IMR-90 (cell line): ENCODE measurements around the gene OR4K5. TPM values are rescaled to one million over a fixed set of nuclear protein-coding genes. Genes with fewer than 3 reads are reported as not detected.

ENCODE experiments used
- ATAC-seq: fragments of 200-7000 bp; cut with Tn5 transposase; 2 replicates; pipeline ENCODE4 v1.9.1; 2020; ENCODE audit warnings: low read depth, mild to moderate bottlenecking, moderate library complexity
- BruUV-seq: library from RNA; stranded (reverse); fragments of 400-500 nt; replicated peaks from 2 replicates; lab custom pipeline; 2021; lab: Mats Ljungman, UMichigan
- CTCF ChIA-PET: fragments of 300-600 bp; formaldehyde crosslinking; extraction: SDS; loops from one replicate; lab custom pipeline; 2021; ENCODE audit warnings: antibody characterized with exemption; lab: Yijun Ruan, JAX
- POLR2A ChIA-PET: fragments of 300-600 bp; sonication (Branson Sonifier 250); formaldehyde crosslinking; loops from one replicate; lab custom pipeline; 2022; ENCODE audit warnings: antibody characterized with exemption; ENCODE audit not compliant: unreplicated experiment; lab: Charles Lee
- DNase-seq: peaks from one replicate; pipeline ENCODE4 v3.0.0; 2013
- H2AFZ ChIP-seq: replicated peaks from 2 replicates; pipeline ENCODE3; 2013; ENCODE audit warnings: low read length, mild to moderate bottlenecking; ENCODE audit not compliant: poor library complexity
- H2AK5ac ChIP-seq: 2 replicates; pipeline ENCODE4 v1.6.1; 2013; ENCODE audit warnings: low read depth, low read length, inconsistent platforms
- H2AK9ac ChIP-seq: replicated peaks from 2 replicates; pipeline ENCODE3; 2013; ENCODE audit warnings: mild to moderate bottlenecking, low read depth, low read length, moderate library complexity; ENCODE audit not compliant: poor library complexity
- H2BK120ac ChIP-seq: 2 replicates; pipeline ENCODE4 v1.6.1; 2013; ENCODE audit warnings: low read depth, low read length, inconsistent platforms
- H2BK15ac ChIP-seq: 3 replicates; pipeline ENCODE4 v1.6.1; 2013; ENCODE audit warnings: low read depth, low read length, inconsistent platforms
- H2BK20ac ChIP-seq: 2 replicates; pipeline ENCODE4 v1.6.1; 2013; ENCODE audit warnings: low read depth, mild to moderate bottlenecking, inconsistent platforms, low read length, moderate library complexity
- H2BK5ac ChIP-seq: 2 replicates; pipeline ENCODE4 v1.6.1; 2013; ENCODE audit warnings: mild to moderate bottlenecking, low read depth, low read length, inconsistent platforms; ENCODE audit not compliant: poor library complexity, severe bottlenecking
- H3K14ac ChIP-seq: replicated peaks from 2 replicates; pipeline ENCODE4 v1.6.1; 2013; ENCODE audit warnings: low read depth, low read length, inconsistent platforms
- H3K18ac ChIP-seq: 2 replicates; pipeline ENCODE4 v1.6.1; 2013; ENCODE audit warnings: low read depth, low read length, control low read depth
- H3K23ac ChIP-seq: 2 replicates; pipeline ENCODE4 v1.6.1; 2013; ENCODE audit warnings: low read depth, low read length, inconsistent platforms
- H3K27ac ChIP-seq: 2 replicates; pipeline ENCODE4 v1.5.1; 2013; ENCODE audit warnings: mild to moderate bottlenecking, control low read depth, low read length; ENCODE audit not compliant: insufficient read depth
- H3K27me3 ChIP-seq: 2 replicates; pipeline ENCODE4 v1.6.1; 2013; ENCODE audit warnings: low read length; ENCODE audit not compliant: control insufficient read depth, insufficient read depth
- H3K36me3 ChIP-seq: 2 replicates; pipeline ENCODE4 v1.6.1; 2013; ENCODE audit warnings: low read length, mixed read lengths; ENCODE audit not compliant: control insufficient read depth, insufficient read depth
- H3K4ac ChIP-seq: 2 replicates; pipeline ENCODE4 v1.6.1; 2013; ENCODE audit warnings: low read depth, low read length, inconsistent platforms
- H3K4me1 ChIP-seq: 2 replicates; pipeline ENCODE4 v1.6.1; 2013; ENCODE audit warnings: low read length, mixed read lengths; ENCODE audit not compliant: control insufficient read depth, insufficient read depth
- H3K4me2 ChIP-seq: 2 replicates; pipeline ENCODE4 v1.6.1; 2013; ENCODE audit warnings: low read depth, mild to moderate bottlenecking, control low read depth, low read length, moderate library complexity
- H3K4me3 ChIP-seq: 2 replicates; pipeline ENCODE4 v1.5.1; 2013; ENCODE audit warnings: low read depth, mild to moderate bottlenecking, control low read depth, low read length, moderate library complexity; ENCODE audit not compliant: insufficient read depth
- H3K56ac ChIP-seq: 2 replicates; pipeline ENCODE4 v1.6.1; 2013; ENCODE audit warnings: low read length, inconsistent platforms; ENCODE audit not compliant: insufficient read depth; ENCODE audit errors: extremely low read depth
- H3K79me1 ChIP-seq, 2 experiments: 2 replicates each; pipeline ENCODE4 v1.6.1; 2013; ENCODE audit warnings: low read length in 2 of 2, inconsistent platforms in 1 of 2, low read depth in 1 of 2
- H3K9ac ChIP-seq: 2 replicates; pipeline ENCODE4 v1.6.1; 2013; ENCODE audit warnings: low read depth, low read length, control low read depth
- H3K9me1 ChIP-seq: 2 replicates; pipeline ENCODE4 v1.6.1; 2013; ENCODE audit warnings: low read length, inconsistent platforms; ENCODE audit not compliant: insufficient read depth
- H3K9me3 ChIP-seq: 2 replicates; pipeline ENCODE4 v1.6.1; 2013; ENCODE audit warnings: low read length; ENCODE audit not compliant: control insufficient read depth, insufficient read depth
- H4K20me1 ChIP-seq: 2 replicates; pipeline ENCODE4 v1.6.1; 2013; ENCODE audit warnings: low read length, inconsistent platforms; ENCODE audit not compliant: insufficient read depth
- H4K5ac ChIP-seq: 2 replicates; pipeline ENCODE4 v1.6.1; 2013; ENCODE audit warnings: mild to moderate bottlenecking, low read depth, low read length, control low read depth
- H4K8ac ChIP-seq, 2 experiments: 2 replicates each; pipeline ENCODE4 v1.6.1; 2013; ENCODE audit warnings: low read depth in 2 of 2, low read length in 2 of 2, control low read depth in 1 of 2, inconsistent platforms in 1 of 2
- H4K91ac ChIP-seq: 2 replicates; pipeline ENCODE4 v1.6.1; 2013; ENCODE audit warnings: low read depth, low read length, inconsistent platforms; ENCODE audit not compliant: insufficient read depth
- FOS ChIP-seq: fragments of 150-350 bp; IDR thresholded peaks from 2 replicates; pipeline ENCODE4 v1.6.1; 2016; ENCODE audit warnings: low read depth, low read length
- WGBS, 2 experiments: methylation state at CpG; one replicate each; pipeline versions ENCODE4 v1.1.5 to v1.1.7; 2013; ENCODE audit warnings: missing lambda C conversion rate in 2 of 2; ENCODE audit not compliant: insufficient read length in 1 of 2; ENCODE audit errors: extremely low coverage in 2 of 2; 5-methylcytosine and 5-hydroxymethylcytosine counted together
- dilution Hi-C: fragments of 300-500 bp; cut with HindIII; formaldehyde crosslinking; loops from one replicate; pipeline ENCODE4 v1.14.3; 2018; ENCODE audit warnings: low sequenced_read_pairs; ENCODE audit not compliant: unreplicated experiment
- in situ Hi-C: fragments of 300-500 bp; cut with MboI; formaldehyde crosslinking; loops from 3 replicates; pipeline ENCODE4 v1.14.3; 2019; ENCODE audit warnings: low sequenced_read_pairs, inconsistent platforms, mixed read lengths
- intact Hi-C: fragments of 100-400 bp; cut with micrococcal nuclease; formaldehyde crosslinking; loops from 2 replicates; pipeline ENCODE4 v1.10.0; 2022
- polyA plus RNA-seq, 3 experiments: library from polyadenylated mRNA; depleted of rRNA; stranded (reverse); fragments of >200 nt; gene quantifications; 2 replicates each; pipeline ENCODE4 v1.2.3, GENCODE V29; 2012; ENCODE audit warnings: low replicate concordance in 1 of 3
- total RNA-seq: library from RNA; depleted of rRNA; stranded (reverse); fragments of >200 nt; gene quantifications from 2 replicates; pipeline ENCODE4 v1.2.3, GENCODE V29; 2012

OR4K5 gene
- total and polyA plus RNA-seq, 2 of the 4 experiments (the other 2 are of a cell fraction) = not detected

GRCh38 chr14:19911114-19911513 lies 9.3 kb upstream of the OR4K5 start:
- no peak overlapping the region for H4K5ac ChIP-seq
- no peak overlapping the region for H2AFZ ChIP-seq
- H4K8ac ChIP-seq = no peak overlapping the region
- no peaks in the 10 kb centered on the region for H3K79me1 ChIP-seq
- H3K56ac ChIP-seq = no peak overlapping the region
- no peak overlapping the region for H3K9ac ChIP-seq
- no peak overlapping the region for H2BK15ac ChIP-seq
- no TSS peak for BruUV-seq
- peaks cover 21% of the 10 kb centered on the region for H3K9me3 ChIP-seq
- no peak overlapping the region for H3K4me2 ChIP-seq
- no peak overlapping the region for H3K14ac ChIP-seq
- H4K20me1 ChIP-seq = no peaks in the 10 kb centered on the region
- no peak overlapping the region for H3K23ac ChIP-seq
- no peak overlapping the region for H2AK9ac ChIP-seq
- no peak for TF ChIP-seq FOS
- intact Hi-C loops (no loop called here), dilution Hi-C loops (no loop called here), in situ Hi-C loops (no loop called here)
- no peak overlapping the region for H2BK20ac ChIP-seq
- no peaks in the 10 kb centered on the region for H3K4me1 ChIP-seq
- no peaks in the 10 kb centered on the region for H3K36me3 ChIP-seq
- H3K4ac ChIP-seq = no peak overlapping the region
- CTCF ChIA-PET = no interaction called here
- 22% methylated on average over 1 of the region's 3 CpGs; no CpG with 5 or more reads in 1 of the 2 experiments for whole genome bisulfite sequencing, 2 experiments
- no peak overlapping the region for H2BK5ac ChIP-seq
- no peak overlapping the region for H2BK120ac ChIP-seq
- H3K9me1 ChIP-seq = no peaks in the 10 kb centered on the region
- no peak overlapping the region for H2AK5ac ChIP-seq
- no peak overlapping the region for H4K91ac ChIP-seq
- POLR2A ChIA-PET = no interaction called here
- ATAC-seq = no peak
- H3K18ac ChIP-seq = no peak overlapping the region
- DNase-seq = no peak
- H3K4me3 ChIP-seq = no peak overlapping the region
- no peaks in the 10 kb centered on the region for H3K27me3 ChIP-seq
- no peak overlapping the region for H3K27ac ChIP-seq
